SH-SY5Y (cell line): ENCODE results near the gene FIG4.

Experiments used
- GATA2 ChIP-seq: IDR thresholded peaks from 2 replicates; pipeline ENCODE4 v1.6.1; 2011; ENCODE audit warnings: mild to moderate bottlenecking, low read depth, low read length
- GATA3 ChIP-seq: IDR thresholded peaks from 2 replicates; pipeline ENCODE4 v1.6.1; 2011; ENCODE audit warnings: low read depth, mild to moderate bottlenecking, low read length, moderate library complexity

DNA sequence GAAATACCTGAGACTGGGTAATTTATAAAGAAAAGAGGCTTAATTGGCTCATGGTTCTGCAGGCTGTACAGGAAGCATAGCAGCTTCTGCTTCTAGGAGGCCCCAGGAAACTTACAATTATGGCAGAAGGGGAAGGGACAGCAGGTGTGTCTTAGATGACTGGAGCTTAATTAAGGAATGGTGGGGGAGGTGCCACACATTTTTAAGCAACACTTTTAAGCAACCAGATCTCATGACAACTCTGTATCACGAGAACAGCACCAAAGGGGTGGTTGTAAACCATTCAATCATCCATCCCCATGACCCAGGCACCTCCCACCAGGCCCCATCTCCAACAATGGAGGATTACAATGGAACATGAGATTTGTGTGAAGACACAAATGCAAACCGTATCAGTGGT, 26.9 kb downstream of the FIG4 start:
- TF ChIP-seq GATA2 = no peak
- no peak for TF ChIP-seq GATA3
